PC-9 (cell line): ENCODE data around the gene ZBTB7C. TPM values are rescaled to one million over a fixed set of nuclear protein-coding genes. Genes with fewer than 3 reads are reported as not detected.

Experiments used
- BruUV-seq: library from RNA; stranded (reverse); fragments of 400-500 nt; replicated peaks from 2 replicates; lab custom pipeline; 2021; lab: Mats Ljungman, UMichigan
- CTCF ChIA-PET: fragments of 300-600 bp; sonication (Branson Sonifier 250); formaldehyde crosslinking; loops from one replicate; lab custom pipeline; 2022; ENCODE audit warnings: antibody characterized with exemption; lab: Charles Lee
- POLR2A ChIA-PET: fragments of 300-600 bp; sonication (Branson Sonifier 250); formaldehyde crosslinking; loops from one replicate; lab custom pipeline; 2022; ENCODE audit warnings: antibody characterized with exemption; ENCODE audit not compliant: unreplicated experiment; lab: Charles Lee
- DNase-seq, 2 experiments: peaks; one replicate each; pipeline versions ENCODE4 v3.0.0 to v3.0.0-alpha.2; 2015 to 2022; ENCODE audit warnings: mixed read lengths in 1 of 2
- H2AFZ ChIP-seq: fragments of 200-600 bp; sonication (generic); 2 replicates; pipeline ENCODE4 v1.8.1; 2017; ENCODE audit warnings: antibody characterized with exemption
- H3F3A ChIP-seq: fragments of 200-600 bp; sonication (generic); 2 replicates; pipeline ENCODE4 v1.8.1; 2017; ENCODE audit warnings: antibody characterized with exemption, mild to moderate bottlenecking, low read depth; ENCODE audit not compliant: insufficient read depth
- H3K27ac ChIP-seq: fragments of 200-600 bp; sonication (generic); 2 replicates; pipeline ENCODE4 v1.6.1; 2016; ENCODE audit warnings: mixed run types
- H3K27me3 ChIP-seq: fragments of 200-600 bp; sonication (generic); 2 replicates; pipeline ENCODE4 v1.6.1; 2016; ENCODE audit warnings: low read depth, mixed run types; ENCODE audit not compliant: insufficient read depth
- H3K36me3 ChIP-seq: fragments of 200-600 bp; sonication (generic); 2 replicates; pipeline ENCODE4 v1.6.1; 2016; ENCODE audit warnings: low read depth, mixed run types
- H3K4me1 ChIP-seq: fragments of 200-600 bp; sonication (generic); replicated peaks from 2 replicates; pipeline ENCODE4 v1.6.1; 2016; ENCODE audit warnings: mixed run types; ENCODE audit not compliant: insufficient read depth
- H3K4me2 ChIP-seq: fragments of 200-600 bp; sonication (generic); 2 replicates; pipeline ENCODE4 v1.6.1; 2017; ENCODE audit warnings: mixed run types
- H3K4me3 ChIP-seq: fragments of 200-600 bp; sonication (generic); 2 replicates; pipeline ENCODE4 v1.6.1; 2016; ENCODE audit warnings: mixed run types
- H3K79me2 ChIP-seq: fragments of 200-600 bp; sonication (generic); 2 replicates; pipeline ENCODE4 v1.6.1; 2017; ENCODE audit warnings: low read depth, mixed run types
- H3K9me2 ChIP-seq: fragments of 200-600 bp; sonication (generic); 2 replicates; pipeline ENCODE4 v1.8.1; 2017; ENCODE audit warnings: mild to moderate bottlenecking; ENCODE audit not compliant: insufficient read depth
- H3K9me3 ChIP-seq: fragments of 200-600 bp; sonication (generic); 2 replicates; pipeline ENCODE4 v1.8.1; 2016; ENCODE audit warnings: low read depth; ENCODE audit not compliant: insufficient read depth
- H4K20me1 ChIP-seq: fragments of 200-600 bp; sonication (generic); 2 replicates; pipeline ENCODE4 v1.8.1; 2017; ENCODE audit not compliant: insufficient read depth
- EZH2 ChIP-seq: fragments of 200-600 bp; sonication (generic); IDR thresholded peaks from 2 replicates; pipeline ENCODE4 v1.8.0; 2017; ENCODE audit warnings: antibody characterized with exemption, low read depth
- intact Hi-C: fragments of 100-400 bp; cut with micrococcal nuclease; formaldehyde crosslinking; loops from one replicate; pipeline ENCODE4 v1.10.0; 2022; ENCODE audit not compliant: unreplicated experiment
- total RNA-seq: library from RNA; stranded (reverse); gene quantifications from 2 replicates; pipeline ENCODE4 v1.2.3, GENCODE V29; 2021
- TF ChIP-seq, protein P1 (sequence below): fragments of 200-600 bp; sonication (generic); conservative IDR thresholded peaks from 2 replicates; pipeline ENCODE4 v1.6.1; 2017; ENCODE audit warnings: mixed run types, antibody characterized with exemption, mild to moderate bottlenecking, moderate library complexity

ZBTB7C gene
- total RNA-seq, 1 experiment from 2014 or later: not detected

DNA sequence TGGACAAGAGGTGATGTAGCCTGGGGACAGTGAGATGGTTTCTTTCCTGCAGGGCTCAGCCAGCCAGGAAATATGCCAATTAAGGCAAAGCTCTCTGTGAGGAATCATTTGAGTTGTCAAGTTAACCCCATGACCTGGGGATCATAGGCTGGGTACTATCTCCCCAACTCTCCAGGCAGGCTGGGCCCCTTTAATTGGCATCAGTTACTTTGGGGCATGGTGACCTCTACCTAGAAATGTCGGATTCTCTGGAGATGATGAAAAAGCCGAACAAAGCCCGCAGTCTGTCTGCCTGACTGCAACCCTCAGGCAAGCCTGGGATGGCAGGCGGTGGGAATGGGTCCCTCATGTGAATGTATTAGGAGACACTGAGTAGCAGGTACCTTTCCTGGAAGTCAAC, 285.2 kb downstream of the ZBTB7C start:
- intact Hi-C loops: no loop called here
- Histone ChIP-seq H3K36me3 (no peaks in the 10 kb centered on the region), H2AFZ (no peak overlapping the region), H3K27me3 (peaks cover 14% of the 10 kb centered on the region), H3K4me2 (no peak overlapping the region), H3K4me1 (no peaks in the 10 kb centered on the region), H3K9me2 (no peaks in the 10 kb centered on the region), H3K79me2 (no peaks in the 10 kb centered on the region), H3F3A (no peaks in the 10 kb centered on the region), H3K9me3 (no peaks in the 10 kb centered on the region), H3K4me3 (no peak overlapping the region), H4K20me1 (peaks cover 3% of the 10 kb centered on the region; the same call in 1 of the 2 replicates), H3K27ac (no peak overlapping the region)
- no TSS peak for BruUV-seq
- CTCF ChIA-PET: no interaction called here
- POLR2A ChIA-PET: no interaction called here
- DNase-seq: no peak
- no peak for TF ChIP-seq EZH2
- TF ChIP-seq, protein P1, sequence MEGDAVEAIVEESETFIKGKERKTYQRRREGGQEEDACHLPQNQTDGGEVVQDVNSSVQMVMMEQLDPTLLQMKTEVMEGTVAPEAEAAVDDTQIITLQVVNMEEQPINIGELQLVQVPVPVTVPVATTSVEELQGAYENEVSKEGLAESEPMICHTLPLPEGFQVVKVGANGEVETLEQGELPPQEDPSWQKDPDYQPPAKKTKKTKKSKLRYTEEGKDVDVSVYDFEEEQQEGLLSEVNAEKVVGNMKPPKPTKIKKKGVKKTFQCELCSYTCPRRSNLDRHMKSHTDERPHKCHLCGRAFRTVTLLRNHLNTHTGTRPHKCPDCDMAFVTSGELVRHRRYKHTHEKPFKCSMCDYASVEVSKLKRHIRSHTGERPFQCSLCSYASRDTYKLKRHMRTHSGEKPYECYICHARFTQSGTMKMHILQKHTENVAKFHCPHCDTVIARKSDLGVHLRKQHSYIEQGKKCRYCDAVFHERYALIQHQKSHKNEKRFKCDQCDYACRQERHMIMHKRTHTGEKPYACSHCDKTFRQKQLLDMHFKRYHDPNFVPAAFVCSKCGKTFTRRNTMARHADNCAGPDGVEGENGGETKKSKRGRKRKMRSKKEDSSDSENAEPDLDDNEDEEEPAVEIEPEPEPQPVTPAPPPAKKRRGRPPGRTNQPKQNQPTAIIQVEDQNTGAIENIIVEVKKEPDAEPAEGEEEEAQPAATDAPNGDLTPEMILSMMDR: no peak

DNA sequence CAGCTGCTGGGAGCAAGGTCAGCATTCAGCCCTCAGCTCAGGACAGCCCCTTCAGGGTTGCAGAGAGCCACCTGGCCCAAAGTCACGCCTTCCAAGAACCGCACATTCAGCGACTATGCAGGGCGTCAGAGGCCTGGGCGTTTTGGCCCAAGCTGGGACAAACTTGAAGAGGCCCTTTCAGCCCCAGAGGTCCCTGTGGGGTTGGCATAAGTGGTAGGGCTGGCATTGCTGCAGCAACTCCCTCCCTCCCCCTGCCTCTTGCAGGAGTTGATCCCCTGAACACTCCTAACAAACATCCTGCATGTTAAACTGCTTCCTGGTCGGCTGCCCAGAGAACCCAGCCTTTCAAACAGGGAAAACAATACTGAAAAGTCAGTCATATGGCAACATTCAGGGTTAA, 285.9 kb downstream of the ZBTB7C start:
- no peaks in the 10 kb centered on the region for H3K9me3 ChIP-seq
- POLR2A ChIA-PET: no interaction called here
- no peaks in the 10 kb centered on the region for H3K79me2 ChIP-seq
- CTCF ChIA-PET: no interaction called here
- TF ChIP-seq, protein P1: no peak
- no peak for TF ChIP-seq EZH2
- BruUV-seq: no TSS peak
- no peak overlapping the region for H3K27ac ChIP-seq
- H3K4me1 ChIP-seq: no peaks in the 10 kb centered on the region
- H3K36me3 ChIP-seq: no peaks in the 10 kb centered on the region
- H3K27me3 ChIP-seq: peaks cover 14% of the 10 kb centered on the region
- DNase-seq: no peak
- H3K4me3 ChIP-seq: no peak overlapping the region
- no peaks in the 10 kb centered on the region for H3F3A ChIP-seq
- no peak overlapping the region for H2AFZ ChIP-seq
- H4K20me1 ChIP-seq: peaks cover 3% of the 10 kb centered on the region; the same call in 1 of the 2 replicates
- H3K9me2 ChIP-seq: no peaks in the 10 kb centered on the region
- H3K4me2 ChIP-seq: no peak overlapping the region
- intact Hi-C loops: no loop called here

DNA sequence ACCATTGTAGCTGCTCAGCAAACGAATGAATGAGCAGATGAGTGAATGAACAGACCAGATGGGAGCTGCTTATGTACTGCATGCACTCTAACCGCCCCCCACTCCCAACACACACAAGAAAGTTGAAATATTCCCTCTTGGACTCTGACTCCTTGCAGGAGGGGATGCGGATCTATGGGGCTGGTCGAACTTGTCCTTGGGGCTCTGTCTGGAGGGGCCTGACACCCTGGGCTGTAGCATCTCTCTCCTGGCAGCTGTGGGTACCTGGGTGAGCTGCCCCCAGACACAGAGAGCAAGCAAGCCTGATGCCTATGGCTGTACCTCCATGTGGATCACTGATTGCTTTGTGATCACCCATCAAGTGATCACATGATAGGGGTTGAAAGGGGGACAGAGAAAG, 286.4 kb downstream of the ZBTB7C start:
- no peak for DNase-seq
- Histone ChIP-seq H3K27me3 (peaks cover 14% of the 10 kb centered on the region), H3K4me1 (no peaks in the 10 kb centered on the region), H3F3A (no peaks in the 10 kb centered on the region), H3K27ac (no peak overlapping the region), H3K4me3 (no peak overlapping the region), H3K79me2 (no peaks in the 10 kb centered on the region), H3K9me3 (no peaks in the 10 kb centered on the region), H4K20me1 (peaks cover 3% of the 10 kb centered on the region; the same call in 1 of the 2 replicates), H2AFZ (no peak overlapping the region), H3K4me2 (no peak overlapping the region), H3K9me2 (no peaks in the 10 kb centered on the region), H3K36me3 (no peaks in the 10 kb centered on the region)
- CTCF ChIA-PET: no interaction called here
- intact Hi-C loops: no loop called here
- BruUV-seq: no TSS peak
- TF ChIP-seq, protein P1: no peak
- no peak for TF ChIP-seq EZH2
- POLR2A ChIA-PET: no interaction called here
